Esophagus squamous epithelium (tissue), 5 donors: ENCODE measurements around the gene B4GALNT2. TPM values are rescaled to one million over a fixed set of nuclear protein-coding genes. Genes with fewer than 3 reads are reported as not detected.
A peak's percentile ranks its signal among the peaks of the same experiment; 100 is the strongest.

Experiments used
- DNase-seq: peaks from one replicate; lab custom pipeline; 2025; lab: John Stamatoyannopoulos, UW
- H3K27ac ChIP-seq, 4 donors: fragments of 200-600 bp; sonication (generic); one replicate each; pipeline ENCODE4 v1.5.1; 2016 to 2019; ENCODE audit warnings: mild to moderate bottlenecking in 1 of 4
- H3K27me3 ChIP-seq, 4 donors: fragments of 200-600 bp; sonication (generic); 1 replicate in 3 of 4; 2 replicates in 1 of 4; pipeline versions ENCODE4 v1.5.1 to v1.6.0; 2017 to 2021; ENCODE audit warnings: antibody characterized with exemption in 1 of 4
- H3K36me3 ChIP-seq, 3 donors: fragments of 200-600 bp; sonication (generic); one replicate each; pipeline ENCODE4 v1.5.1; 2016 to 2019
- H3K4me1 ChIP-seq, 3 donors: fragments of 200-600 bp; sonication (generic); one replicate each; pipeline ENCODE4 v1.5.1; 2017 to 2019
- H3K4me3 ChIP-seq, 4 donors: fragments of 200-600 bp; sonication (generic); 1 replicate in 3 of 4; 2 replicates in 1 of 4; pipeline ENCODE4 v1.5.1; 2016 to 2019; ENCODE audit warnings: mild to moderate bottlenecking in 2 of 4, moderate library complexity in 1 of 4
- H3K9me3 ChIP-seq, 3 donors: fragments of 200-600 bp; sonication (generic); one replicate each; pipeline ENCODE4 v1.5.1; 2016 to 2019
- CTCF ChIP-seq, 6 experiments: fragments of 450-650 bp in 4 of 6; fragments of 200-600 bp in 2 of 6; sonication (generic) in 2 of 6; IDR thresholded peaks; one replicate each; pipeline ENCODE4 v1.5.1; 2016 to 2019; ENCODE audit warnings: antibody characterized with exemption in 6 of 6, mild to moderate bottlenecking in 4 of 6, moderate library complexity in 4 of 6
- POLR2A ChIP-seq, 4 donors: fragments of 450-650 bp; IDR thresholded peaks; one replicate each; pipeline ENCODE4 v1.6.1; 2017; ENCODE audit warnings: antibody characterized with exemption in 4 of 4, mild to moderate bottlenecking in 4 of 4, moderate library complexity in 3 of 4
- WGBS, 2 donors: methylation state at CpG; one replicate each; pipeline ENCODE4 v1.1.5; 2018; 5-methylcytosine and 5-hydroxymethylcytosine counted together
- intact Hi-C: fragments of 100-400 bp; cut with DNase I; formaldehyde crosslinking; loops from one replicate; pipeline ENCODE4 v1.15.0; 2022
- total RNA-seq, 4 donors: library from RNA; depleted of rRNA; stranded (reverse); fragments of >200 nt; gene quantifications; one replicate each; pipeline ENCODE4 v1.1.0, GENCODE V29; 2016
- donor health status: DM: yes; HTN: yes; CAD: no.

The B4GALNT2 gene
- total RNA-seq, 4 donors from 2014 or later, result 0.04 TPM; not detected in 3

- Histone ChIP-seq H3K4me1 (peaks cover 0 to 31% (median 0%) of the 10 kb centered on the region in 3 donors), H3K4me3 (no peak overlapping the region), H3K9me3 (no peaks in the 10 kb centered on the region), H3K36me3 (no peaks in the 10 kb centered on the region), H3K27me3 (no peaks in the 10 kb centered on the region), H3K27ac (peak overlapping the region in 3 of 4 donors; percentile 9 to 96 (median 95))
- DNase-seq, result no peak
- 32 to 38% methylated on average over 4 of the region's 4 CpGs for WGBS, 2 donors
- TF ChIP-seq POLR2A (IDR thresholded peaks at IDR 0.05) (no peak), CTCF (IDR thresholded peaks at IDR 0.05) (no peak)
- intact Hi-C loops, result no loop called here
Measured at GRCh38 chr17:49190932-49191331, 58.4 kb downstream of the B4GALNT2 start.

DNA sequence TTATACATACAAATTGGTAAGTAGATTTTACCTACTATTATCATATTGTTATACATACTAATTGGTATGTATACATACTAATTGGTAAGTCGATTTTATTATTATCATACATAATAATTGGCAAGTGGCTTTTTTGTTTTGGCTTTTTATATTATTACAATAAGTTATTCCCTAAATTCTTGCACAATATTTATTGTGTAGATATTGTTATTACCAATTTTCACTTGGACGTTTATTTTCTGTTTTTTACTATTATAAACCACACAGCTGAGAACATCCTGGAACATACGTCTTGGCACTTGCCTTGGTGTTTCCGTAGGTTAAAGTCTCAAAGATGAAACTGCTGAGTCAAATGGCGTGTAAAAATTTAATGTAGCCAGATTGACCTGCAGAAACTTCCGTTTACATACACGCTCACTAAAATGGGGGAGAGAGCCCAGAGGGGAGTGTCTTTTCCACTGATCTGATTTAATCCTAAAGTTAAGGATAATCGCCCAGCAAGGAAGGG lies 58.9 kb downstream of the B4GALNT2 start:
- no peaks in the 10 kb centered on the region for H3K36me3 ChIP-seq
- DNase-seq, result no peak
- intact Hi-C loops, result no loop called here
- H3K27ac ChIP-seq, result peak overlapping the region; percentile 89 to 98 (median 96)
- TF ChIP-seq CTCF (IDR thresholded peaks at IDR 0.05) (no peak), POLR2A (IDR thresholded peaks at IDR 0.05) (no peak)
- H3K27me3 ChIP-seq, result no peaks in the 10 kb centered on the region
- H3K4me3 ChIP-seq, result peak overlapping the region; percentile 48 to 88 (median 84)
- WGBS, 2 donors, result 2 to 4% methylated on average over 8 of the region's 8 CpGs
- peaks cover 0 to 31% (median 0%) of the 10 kb centered on the region in 3 donors for H3K4me1 ChIP-seq
- H3K9me3 ChIP-seq, result no peaks in the 10 kb centered on the region

GRCh38 chr17:49191917-49192741 lies 59.6 kb downstream of the B4GALNT2 start:
- H3K4me1 ChIP-seq, result peaks cover 0 to 31% (median 0%) of the 10 kb centered on the region in 3 donors
- WGBS, 2 donors, result 0% methylated on average over 8 to 15 of the region's 53 CpGs
- no peak for DNase-seq
- peak overlapping the region; percentile 48 to 88 (median 84) for H3K4me3 ChIP-seq
- TF ChIP-seq POLR2A (IDR thresholded peaks at IDR 0.05) (peak in 2 of 4 donors; percentile 18 to 41), CTCF (IDR thresholded peaks at IDR 0.05) (peak in 3 of 6 experiments; percentile 12 to 33 (median 25))
- no peaks in the 10 kb centered on the region for H3K27me3 ChIP-seq
- H3K9me3 ChIP-seq, result no peaks in the 10 kb centered on the region
- peak overlapping the region; percentile 89 to 98 (median 96) for H3K27ac ChIP-seq
- intact Hi-C loops, result no loop called here
- no peaks in the 10 kb centered on the region for H3K36me3 ChIP-seq

DNA sequence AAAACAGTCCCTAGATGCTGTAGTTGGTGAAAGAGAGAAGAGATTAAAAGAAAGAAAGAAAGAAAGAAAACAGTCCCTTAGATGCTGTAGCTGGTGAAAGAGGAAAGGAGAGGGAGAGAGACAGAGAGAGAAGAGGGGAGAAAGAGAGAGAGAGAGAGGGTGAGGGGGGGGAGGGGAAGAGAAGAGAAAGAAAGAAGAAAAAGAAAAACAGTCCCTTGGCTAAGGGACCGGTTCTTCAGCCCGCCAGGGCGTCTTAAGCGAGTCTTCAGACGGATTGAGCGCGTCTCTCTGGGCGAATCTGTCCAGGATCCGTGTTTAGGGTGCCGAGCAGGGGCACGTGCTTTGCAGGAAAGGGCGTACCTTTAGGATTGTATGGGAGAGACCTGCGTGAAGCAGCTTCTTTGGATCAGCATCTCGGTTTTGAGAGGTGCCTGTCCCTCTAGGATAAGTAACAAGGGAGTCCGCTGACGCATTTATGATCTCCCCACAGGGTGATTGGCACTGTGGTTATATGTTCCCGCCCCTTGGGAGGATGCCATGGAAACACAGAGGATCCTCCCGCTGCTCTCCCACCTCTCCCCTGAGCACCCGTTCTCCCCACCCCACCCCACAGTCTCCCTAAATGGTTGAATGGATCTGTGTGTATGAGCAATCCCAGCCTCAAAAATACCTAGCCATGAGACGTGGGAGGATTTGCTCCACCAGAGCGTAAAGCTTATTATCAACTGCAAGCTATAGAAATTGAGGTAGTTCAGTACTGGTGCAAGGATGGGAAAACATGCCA lies 61.1 kb downstream of the B4GALNT2 start:
- Histone ChIP-seq H3K36me3 (no peaks in the 10 kb centered on the region), H3K4me3 (peak overlapping the region; percentile 48 to 88 (median 84)), H3K27me3 (no peaks in the 10 kb centered on the region), H3K27ac (peak overlapping the region; percentile 62 to 96 (median 86)), H3K4me1 (peaks cover 0 to 31% (median 0%) of the 10 kb centered on the region in 3 donors), H3K9me3 (no peaks in the 10 kb centered on the region)
- peak in 1 of 4 donors; percentile 20 for TF ChIP-seq POLR2A (IDR thresholded peaks at IDR 0.05)
- no peak for TF ChIP-seq CTCF (IDR thresholded peaks at IDR 0.05)
- intact Hi-C loops, result no loop called here
- WGBS, 2 donors, result 7 to 9% methylated on average over 17 of the region's 21 CpGs
- DNase-seq, result no peak
